GM04504 (cell line): ENCODE results near the gene RPS15A.
"Not testable (repeated sequence)": the region's sequence is repeated elsewhere in the genome, so short reads cannot be mapped to it uniquely, and the experiment has no call there.

Source experiments
- DNase-seq: peaks from one replicate; pipeline ENCODE4 v3.0.0-alpha.2; 2012; ENCODE audit warnings: low read depth

RPS15A gene

GRCh38 chr16:18742870-18743269, 47.3 kb downstream of the RPS15A start:
- not testable (repeated sequence) for DNase-seq

GRCh38 chr16:18740027-18740426, 50.1 kb downstream of the RPS15A start:
- DNase-seq = not testable (repeated sequence)

- DNase-seq = not testable (repeated sequence)
These were observed 51.4 kb downstream of the RPS15A start for GRCh38 chr16:18738768-18739167.

GRCh38 chr16:18734279-18734678, 55.9 kb downstream of the RPS15A start:
- DNase-seq = not testable (repeated sequence)
